Activated CD4-positive, alpha-beta memory T cell treated with anti-CD3 and anti-CD28 coated beads for 36 hours (primary cell): Measurements from ENCODE around the gene ILK. TPM values are rescaled to one million over a fixed set of nuclear protein-coding genes. Genes with fewer than 3 reads are reported as not detected.

Experiments used
- CTCF ChIA-PET: fragments of 350-600 bp; sonication (Branson Sonifier 250); formaldehyde crosslinking; loops from one replicate; lab custom pipeline; 2021; ENCODE audit warnings: antibody characterized with exemption, inconsistent platforms; lab: Charles Lee
- POLR2A ChIA-PET: fragments of 350-600 bp; sonication (Branson Sonifier 250); formaldehyde crosslinking; loops from one replicate; lab custom pipeline; 2021; ENCODE audit warnings: antibody characterized with exemption; lab: Charles Lee
- DNase-seq: peaks from one replicate; pipeline ENCODE4 v3.0.0-alpha.2; 2020
- H3K27ac Mint-ChIP-seq: one replicate; pipeline ENCODE4 v1.8.0; 2021; ENCODE audit warnings: mixed read lengths
- H3K27me3 Mint-ChIP-seq: one replicate; pipeline ENCODE4 v1.8.0; 2021; ENCODE audit warnings: mixed read lengths
- H3K36me3 Mint-ChIP-seq: one replicate; pipeline ENCODE4 v1.8.0; 2021; ENCODE audit warnings: mixed read lengths
- H3K4me1 Mint-ChIP-seq: one replicate; pipeline ENCODE4 v1.8.0; 2021; ENCODE audit warnings: low read depth, mixed read lengths
- H3K4me3 Mint-ChIP-seq: one replicate; pipeline ENCODE4 v1.8.0; 2021; ENCODE audit warnings: mild to moderate bottlenecking, mixed read lengths
- H3K9me3 Mint-ChIP-seq: one replicate; pipeline ENCODE4 v1.8.0; 2021; ENCODE audit warnings: mixed read lengths
- intact Hi-C: fragments of 100-400 bp; cut with micrococcal nuclease; formaldehyde crosslinking; loops from one replicate; pipeline ENCODE4 v1.15.1; 2023
- total RNA-seq, 2 experiments: library from RNA; stranded (reverse); gene quantifications; one replicate each; pipeline ENCODE4 v1.2.3, GENCODE V29; 2021

Gene ILK
- total RNA-seq, 2 experiments from 2014 or later = 89.2 to 95.8 TPM

GRCh38 chr11:6633422-6634408, 30.1 kb downstream of the ILK start:
- H3K9me3 Mint-ChIP-seq = no peaks in the 10 kb centered on the region
- no peak overlapping the region for H3K27ac Mint-ChIP-seq
- ChIA-PET CTCF (interaction anchor here (0.5 kb wide), 1 partner anchor 34 kb away, joined by 3 read pairs; no protein-coding TSS in a partner anchor), POLR2A (no interaction called here)
- H3K4me3 Mint-ChIP-seq = no peak overlapping the region
- no peaks in the 10 kb centered on the region for H3K27me3 Mint-ChIP-seq
- no peak for DNase-seq
- intact Hi-C loops = no loop called here
- peaks cover 1% of the 10 kb centered on the region for H3K36me3 Mint-ChIP-seq
- no peaks in the 10 kb centered on the region for H3K4me1 Mint-ChIP-seq

DNA sequence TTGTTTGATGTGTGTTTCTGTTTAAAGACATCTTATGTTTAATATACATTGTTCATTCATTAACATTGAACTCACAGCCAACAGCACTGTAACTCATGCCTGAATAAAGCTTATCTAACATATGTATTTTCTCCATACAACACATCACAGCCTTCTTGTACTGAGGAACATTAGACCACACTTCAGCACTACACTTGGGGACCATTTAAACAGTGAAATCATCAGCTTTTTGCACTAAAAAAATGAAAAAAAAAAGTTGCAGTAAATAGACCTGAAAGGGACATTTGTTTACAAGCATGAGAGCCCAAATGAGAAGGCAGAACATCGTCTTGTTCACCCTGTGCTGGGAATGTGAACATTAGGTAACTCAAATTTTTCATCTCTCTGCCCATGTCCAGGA, 31.0 kb downstream of the ILK start:
- peaks cover 1% of the 10 kb centered on the region for H3K36me3 Mint-ChIP-seq
- ChIA-PET POLR2A (no interaction called here), CTCF (no interaction called here)
- H3K27ac Mint-ChIP-seq = no peak overlapping the region
- intact Hi-C loops = no loop called here
- H3K27me3 Mint-ChIP-seq = no peaks in the 10 kb centered on the region
- H3K4me3 Mint-ChIP-seq = no peak overlapping the region
- no peaks in the 10 kb centered on the region for H3K4me1 Mint-ChIP-seq
- DNase-seq = no peak
- no peaks in the 10 kb centered on the region for H3K9me3 Mint-ChIP-seq

- POLR2A ChIA-PET = no interaction called here
- Mint-ChIP-seq H3K4me1 (no peaks in the 10 kb centered on the region), H3K9me3 (no peaks in the 10 kb centered on the region), H3K4me3 (no peak overlapping the region), H3K36me3 (peaks cover 1% of the 10 kb centered on the region), H3K27me3 (no peaks in the 10 kb centered on the region), H3K27ac (no peak overlapping the region)
- intact Hi-C loops = no loop called here
- CTCF ChIA-PET = no interaction called here
- DNase-seq = no peak
Measured at GRCh38 chr11:6635082-6635932, 31.7 kb downstream of the ILK start.

GRCh38 chr11:6636480-6636879, 32.9 kb downstream of the ILK start:
- Mint-ChIP-seq H3K27ac (no peak overlapping the region), H3K9me3 (no peaks in the 10 kb centered on the region), H3K27me3 (no peaks in the 10 kb centered on the region), H3K36me3 (no peaks in the 10 kb centered on the region), H3K4me1 (no peaks in the 10 kb centered on the region), H3K4me3 (no peak overlapping the region)
- POLR2A ChIA-PET = no interaction called here
- CTCF ChIA-PET = interaction anchor here (0.8 kb wide), 1 partner anchor 44 kb away, joined by 5 read pairs; no protein-coding TSS in a partner anchor
- intact Hi-C loops = no loop called here
- DNase-seq = no peak

DNA sequence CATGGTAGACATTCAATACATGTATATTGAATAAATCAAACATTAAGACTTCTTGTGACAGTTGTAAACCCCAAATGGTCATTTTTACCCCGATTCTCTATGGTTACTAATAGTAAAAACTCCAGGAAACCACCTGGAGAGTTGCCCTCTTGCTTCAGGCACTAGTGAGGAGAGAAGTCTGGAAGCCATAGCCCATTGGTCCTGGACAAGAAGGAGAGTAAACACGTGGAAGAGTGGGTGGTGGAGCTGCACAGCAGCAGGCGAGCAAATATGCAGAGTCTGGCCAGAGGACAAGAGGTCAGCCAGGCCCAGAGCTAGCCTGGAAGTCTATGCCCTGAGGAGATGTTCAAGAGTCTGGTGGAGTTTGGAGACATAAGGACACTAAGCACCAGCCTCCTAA, 34.3 kb downstream of the ILK start:
- Mint-ChIP-seq H3K4me3 (no peak overlapping the region), H3K27me3 (no peaks in the 10 kb centered on the region), H3K27ac (no peak overlapping the region), H3K36me3 (no peaks in the 10 kb centered on the region), H3K9me3 (no peaks in the 10 kb centered on the region), H3K4me1 (no peaks in the 10 kb centered on the region)
- intact Hi-C loops = no loop called here
- POLR2A ChIA-PET = no interaction called here
- DNase-seq = no peak
- CTCF ChIA-PET = interaction anchor here (1.0 kb wide), 1 partner anchor 107 kb away, joined by 3 read pairs; no protein-coding TSS in a partner anchor

GRCh38 chr11:6638429-6638828, 34.9 kb downstream of the ILK start:
- POLR2A ChIA-PET = no interaction called here
- CTCF ChIA-PET = interaction anchor here (1.5 kb wide), 1 partner anchor 10 kb away, joined by 4 read pairs; no protein-coding TSS in a partner anchor
- H3K27ac Mint-ChIP-seq = no peak overlapping the region
- H3K36me3 Mint-ChIP-seq = no peaks in the 10 kb centered on the region
- intact Hi-C loops = no loop called here
- H3K9me3 Mint-ChIP-seq = no peaks in the 10 kb centered on the region
- no peak for DNase-seq
- no peak overlapping the region for H3K4me3 Mint-ChIP-seq
- no peaks in the 10 kb centered on the region for H3K27me3 Mint-ChIP-seq
- no peaks in the 10 kb centered on the region for H3K4me1 Mint-ChIP-seq

- Mint-ChIP-seq H3K4me3 (no peak overlapping the region), H3K27me3 (no peaks in the 10 kb centered on the region), H3K27ac (no peak overlapping the region), H3K4me1 (no peaks in the 10 kb centered on the region), H3K9me3 (no peaks in the 10 kb centered on the region), H3K36me3 (no peaks in the 10 kb centered on the region)
- intact Hi-C loops = no loop called here
- CTCF ChIA-PET = interaction anchor here (1.1 to 1.5 kb wide), 2 partner anchors 8 to 27 kb away, joined by 3 to 4 read pairs; no protein-coding TSS in a partner anchor
- POLR2A ChIA-PET = no interaction called here
- DNase-seq = no peak
Measured at GRCh38 chr11:6640036-6640984, 36.7 kb downstream of the ILK start.

DNA sequence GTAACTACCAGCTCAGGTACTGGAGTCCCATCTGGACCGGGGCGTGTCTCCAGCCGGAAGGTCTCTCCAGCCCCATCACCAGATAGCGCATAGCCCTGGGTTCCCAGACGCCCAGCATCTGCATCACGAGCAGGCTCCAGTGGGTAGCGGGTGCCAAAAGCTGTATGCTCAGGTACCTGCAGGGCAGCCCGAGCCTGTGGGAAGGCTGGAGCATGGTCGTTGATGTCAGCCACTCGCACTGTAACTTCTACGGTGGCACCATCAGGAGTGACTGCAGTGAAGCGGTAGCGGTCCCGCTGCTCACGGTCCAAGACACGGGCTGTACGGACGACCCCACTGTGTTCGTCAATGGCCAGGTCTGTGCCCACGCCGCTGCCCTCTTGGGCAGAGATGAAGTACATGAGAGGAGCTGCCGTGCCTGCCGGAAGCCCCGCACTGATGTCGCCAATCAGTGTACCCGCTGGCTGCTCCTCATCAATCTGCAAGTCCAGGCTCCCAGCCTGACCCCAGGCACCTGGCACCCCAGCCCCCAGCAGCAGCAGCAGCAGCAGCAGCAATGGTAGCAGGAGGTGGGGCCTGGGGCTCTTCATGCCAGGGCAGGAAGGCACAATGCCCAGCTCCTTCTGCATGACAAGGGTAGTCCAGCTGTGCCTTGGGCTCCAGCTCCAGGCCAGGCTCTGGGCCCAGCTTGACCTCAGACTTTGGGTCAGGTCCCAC, 37.6 kb downstream of the ILK start:
- intact Hi-C loops = no loop called here
- no peaks in the 10 kb centered on the region for H3K9me3 Mint-ChIP-seq
- H3K4me1 Mint-ChIP-seq = no peaks in the 10 kb centered on the region
- ChIA-PET POLR2A (no interaction called here), CTCF (no interaction called here)
- DNase-seq = no peak
- no peak overlapping the region for H3K27ac Mint-ChIP-seq
- no peaks in the 10 kb centered on the region for H3K27me3 Mint-ChIP-seq
- no peak overlapping the region for H3K4me3 Mint-ChIP-seq
- no peaks in the 10 kb centered on the region for H3K36me3 Mint-ChIP-seq

GRCh38 chr11:6642957-6643356, 39.4 kb downstream of the ILK start:
- Mint-ChIP-seq H3K9me3 (no peaks in the 10 kb centered on the region), H3K4me1 (no peaks in the 10 kb centered on the region), H3K36me3 (no peaks in the 10 kb centered on the region), H3K4me3 (no peak overlapping the region), H3K27ac (no peak overlapping the region), H3K27me3 (no peaks in the 10 kb centered on the region)
- DNase-seq = no peak
- intact Hi-C loops = no loop called here
- POLR2A ChIA-PET = interaction anchor here (1.2 to 1.6 kb wide), 2 partner anchors 21 to 24 kb away, joined by 3 to 6 read pairs; partner anchors contain the start of gene TPP1
- CTCF ChIA-PET = interaction anchor here (1.4 kb wide), 1 partner anchor 24 kb away, joined by 4 read pairs; no protein-coding TSS in a partner anchor

DNA sequence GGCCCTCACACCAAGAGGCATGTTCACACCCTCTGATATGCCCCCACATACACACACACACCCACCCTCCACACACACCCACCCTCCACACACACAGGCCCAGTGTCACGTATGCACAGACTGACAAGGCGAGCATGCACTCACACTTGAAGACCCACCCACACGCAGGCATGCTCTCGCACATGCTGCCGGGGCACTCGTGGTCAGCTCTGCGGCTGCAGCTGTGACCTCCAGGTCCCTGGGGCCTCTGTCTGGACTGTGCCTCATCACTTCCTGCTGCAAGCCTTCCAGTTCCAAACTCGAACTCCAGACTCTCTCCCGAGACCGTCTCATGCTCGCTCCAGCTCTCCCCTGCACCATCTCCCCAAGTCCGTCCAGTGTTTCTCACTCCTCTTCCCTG, 42.5 kb downstream of the ILK start:
- Mint-ChIP-seq H3K4me3 (no peak overlapping the region), H3K36me3 (no peaks in the 10 kb centered on the region), H3K27ac (peak overlapping the region; percentile 13), H3K27me3 (no peaks in the 10 kb centered on the region), H3K9me3 (no peaks in the 10 kb centered on the region), H3K4me1 (no peaks in the 10 kb centered on the region)
- CTCF ChIA-PET = interaction anchor here (1.6 to 2.2 kb wide), 2 partner anchors 22 to 34 kb away, joined by 7 to 8 read pairs; partner anchors contain the start of gene TAF10
- DNase-seq = no peak
- intact Hi-C loops = loop anchor here (2.0 kb wide), 2 partner anchors 21 to 27 kb away; partner anchors contain the start of gene TPP1
- POLR2A ChIA-PET = interaction anchor here (0.6 to 1.6 kb wide), 4 partner anchors 22 to 48 kb away, joined by 3 to 4 read pairs (median 3); no protein-coding TSS in a partner anchor
